GDM1 (cell line): ENCODE measurements around the gene LTBP1.
"Not testable (repeated sequence)": the region's sequence is repeated elsewhere in the genome, so short reads cannot be mapped to it uniquely, and the experiment has no call there.

ENCODE experiments used
- DNase-seq: peaks from one replicate; lab custom pipeline; 2025; lab: John Stamatoyannopoulos, UW

Gene LTBP1

DNA sequence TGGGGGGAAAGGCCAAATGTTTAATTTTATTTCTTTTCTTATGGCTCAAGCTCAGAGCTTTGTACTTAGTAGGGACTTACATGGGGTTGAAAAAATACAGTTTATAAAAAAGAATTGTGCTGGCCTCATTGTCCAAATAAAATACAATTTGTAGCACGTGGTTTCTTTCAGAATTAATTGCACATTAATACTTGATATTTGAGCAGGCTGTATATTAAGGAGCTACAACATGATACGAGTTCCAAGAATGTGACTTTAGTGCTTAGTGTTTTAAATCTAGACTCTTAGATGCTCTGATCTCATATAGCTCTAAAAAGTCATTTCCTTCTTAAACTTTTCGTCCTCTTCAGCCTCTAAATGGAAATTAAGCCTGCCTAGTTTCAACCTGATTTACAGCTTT, 483.3 kb downstream of the LTBP1 start:
- DNase-seq: no peak

DNA sequence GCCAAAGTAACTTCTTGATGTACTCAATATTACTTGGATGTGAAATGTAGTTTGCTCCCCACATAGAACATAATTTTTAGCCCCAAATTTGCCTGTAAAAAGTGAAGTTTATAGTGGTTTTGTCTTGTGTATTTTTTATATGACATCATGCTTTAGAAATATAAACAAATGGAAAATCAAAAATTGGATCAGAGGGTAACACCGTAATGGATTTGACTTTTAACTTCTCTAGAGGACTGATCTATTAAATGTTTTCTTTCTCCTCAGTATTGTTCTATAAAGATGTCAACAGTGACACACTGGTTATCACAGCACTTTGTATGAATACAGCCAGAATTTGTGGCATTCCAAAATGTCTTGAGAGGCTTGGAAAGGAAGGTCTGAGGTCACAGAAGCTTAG, 484.1 kb downstream of the LTBP1 start:
- DNase-seq: no peak

GRCh38 chr2:33432871-33433270, 486.1 kb downstream of the LTBP1 start:
- no peak for DNase-seq

DNA sequence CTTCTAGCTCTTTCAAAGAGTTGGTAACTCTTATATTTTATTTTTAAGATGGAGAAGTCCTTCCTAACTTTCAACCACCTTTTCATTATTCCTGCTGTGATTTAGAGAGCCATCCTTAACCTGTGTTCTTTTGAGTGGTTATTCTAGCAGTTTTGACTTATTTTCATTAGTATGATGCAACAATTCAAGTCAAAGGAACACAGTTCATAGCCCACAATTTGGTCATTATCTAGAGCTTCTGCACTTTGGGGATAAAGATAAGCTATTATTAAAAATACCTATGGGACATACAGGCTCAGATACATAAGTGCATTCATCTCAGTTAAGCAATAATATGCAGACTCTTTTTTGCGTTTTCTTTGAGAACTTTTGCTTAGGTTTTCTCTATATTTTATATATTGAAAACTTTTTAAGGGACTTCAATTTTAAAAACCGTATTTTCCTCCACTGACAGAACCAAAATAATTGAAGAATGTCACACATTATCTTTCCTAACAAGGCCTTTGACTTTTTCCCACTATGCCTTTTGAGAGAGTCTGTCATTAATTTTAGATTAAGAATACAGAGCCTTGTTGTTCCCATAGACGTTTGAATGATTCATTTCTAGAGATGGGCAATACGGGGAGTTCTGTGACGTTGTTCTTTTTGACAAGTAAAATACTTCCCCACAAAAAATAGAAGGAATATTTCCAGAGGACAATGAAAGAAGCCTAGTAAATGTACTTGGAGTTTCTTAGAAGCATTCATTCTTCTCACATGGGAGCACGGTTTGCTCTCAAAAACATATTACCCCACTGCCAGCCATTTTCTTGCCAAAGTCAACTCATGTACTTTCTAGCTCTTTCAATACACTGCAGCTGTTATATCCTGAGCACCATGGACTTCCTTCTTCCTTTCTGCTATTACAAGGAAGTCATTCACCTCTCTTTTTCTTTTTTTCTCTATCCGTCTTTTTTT, 486.8 kb downstream of the LTBP1 start:
- DNase-seq: no peak

- DNase-seq: no peak
Observed at GRCh38 chr2:33435518-33435917, 488.8 kb downstream of the LTBP1 start.

DNA sequence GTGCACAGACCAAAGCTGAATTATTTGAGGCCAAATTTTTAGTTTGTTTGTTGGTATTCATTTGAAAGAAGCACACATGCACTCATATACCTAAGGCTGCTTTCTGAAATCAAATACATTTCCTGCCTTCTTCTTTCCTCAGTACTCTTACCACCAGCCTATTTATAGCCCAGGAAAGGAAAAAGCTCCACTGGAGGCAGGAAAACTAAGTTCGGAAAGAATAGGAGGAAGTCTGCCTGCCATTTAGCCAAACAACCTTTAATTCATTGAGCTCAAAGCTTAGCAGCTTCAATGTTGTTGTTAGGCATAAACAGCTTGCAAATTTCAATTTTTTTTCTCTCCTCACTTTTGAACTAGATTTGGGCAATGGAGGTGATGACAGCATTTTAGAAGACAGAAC, 489.3 kb downstream of the LTBP1 start:
- DNase-seq: no peak

GRCh38 chr2:33437297-33437696, 490.5 kb downstream of the LTBP1 start:
- DNase-seq: peak; percentile 49

DNA sequence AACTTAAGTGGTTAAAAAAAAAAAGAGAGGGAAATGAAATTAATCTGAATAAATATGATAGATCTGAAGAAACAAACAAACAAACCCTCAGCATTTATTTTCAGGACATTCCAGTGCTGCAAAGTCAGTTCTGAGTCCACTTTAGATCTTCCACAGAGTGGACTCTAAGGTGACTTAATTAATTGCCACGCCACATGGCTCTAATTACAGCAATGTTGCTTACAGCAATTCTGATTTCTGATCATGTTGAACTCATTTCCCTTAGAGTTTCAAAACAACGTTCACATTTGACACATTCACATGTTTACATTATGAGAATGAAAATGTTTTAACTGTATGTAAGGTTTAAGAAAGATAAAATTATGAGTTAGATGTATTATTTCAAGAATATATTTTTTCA, 491.1 kb downstream of the LTBP1 start:
- DNase-seq: no peak

GRCh38 chr2:33441235-33441810, 494.6 kb downstream of the LTBP1 start:
- peak; percentile 57 for DNase-seq

GRCh38 chr2:33442052-33442451, 495.3 kb downstream of the LTBP1 start:
- not testable (repeated sequence) for DNase-seq

GRCh38 chr2:33442528-33443079, 495.9 kb downstream of the LTBP1 start:
- DNase-seq: no peak

GRCh38 chr2:33443274-33443829, 496.6 kb downstream of the LTBP1 start:
- DNase-seq: no peak

- no peak for DNase-seq
Observed at GRCh38 chr2:33444967-33445366, 498.2 kb downstream of the LTBP1 start.

DNA sequence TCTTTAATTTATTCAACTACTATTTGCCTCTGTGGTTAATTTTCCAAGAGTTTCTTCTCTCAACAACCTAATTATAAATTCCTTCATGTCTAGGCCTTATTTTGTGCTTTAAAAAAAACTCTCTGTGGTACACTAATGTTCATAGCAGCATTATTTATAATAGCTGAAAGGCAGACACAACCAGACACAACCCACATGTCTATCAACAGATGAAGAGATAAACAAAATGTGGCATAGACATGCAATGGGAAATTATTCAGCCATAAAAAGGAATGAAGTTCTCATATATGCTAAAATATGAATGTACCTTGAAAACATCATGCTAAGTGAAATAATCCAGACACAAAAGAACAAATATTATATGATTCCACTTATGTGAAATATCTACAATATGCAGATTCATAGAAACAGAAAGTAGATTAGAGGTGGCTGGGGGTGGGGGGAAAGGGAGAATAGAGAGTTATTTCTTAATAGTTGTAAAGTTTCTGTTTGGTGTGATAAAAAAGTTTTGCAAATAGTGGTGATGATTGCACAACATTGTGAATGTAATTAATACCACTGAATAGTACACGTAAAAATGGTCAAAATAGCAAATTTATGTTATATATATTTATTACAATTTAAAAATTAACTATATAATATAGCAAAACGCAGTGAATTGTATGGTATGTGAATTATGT, 501.6 kb downstream of the LTBP1 start:
- DNase-seq: no peak
